Measurements from ENCODE around the gene NAALADL2.

Gene NAALADL2

GRCh38 chr3:175619369-175619768 lies 760.2 kb downstream of the NAALADL2 start:
- DNase-seq = no peak

DNA sequence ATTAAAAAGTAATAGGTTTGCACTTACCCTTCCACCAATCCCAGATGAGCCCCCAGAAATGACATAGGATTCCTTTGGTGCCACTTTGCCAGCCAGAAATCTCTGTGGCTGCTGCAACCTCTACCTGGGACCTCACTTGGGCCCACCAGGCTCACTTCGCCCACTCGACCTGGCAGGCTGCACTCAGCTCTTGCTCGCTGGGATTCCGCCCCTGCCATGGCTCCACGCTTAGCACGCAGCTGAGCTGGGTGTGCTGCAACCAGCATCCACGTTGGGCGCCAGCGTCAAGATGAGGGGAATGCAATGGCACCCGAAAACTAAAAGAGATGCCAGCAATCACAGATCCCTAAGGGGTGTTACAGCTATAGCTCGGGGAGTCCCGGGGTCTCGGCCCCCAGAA lies 761.0 kb downstream of the NAALADL2 start:
- no peak for DNase-seq

GRCh38 chr3:175620532-175620931 lies 761.4 kb downstream of the NAALADL2 start:
- no peak for DNase-seq

GRCh38 chr3:175640958-175641357 lies 781.8 kb downstream of the NAALADL2 start:
- DNase-seq = no peak

DNA sequence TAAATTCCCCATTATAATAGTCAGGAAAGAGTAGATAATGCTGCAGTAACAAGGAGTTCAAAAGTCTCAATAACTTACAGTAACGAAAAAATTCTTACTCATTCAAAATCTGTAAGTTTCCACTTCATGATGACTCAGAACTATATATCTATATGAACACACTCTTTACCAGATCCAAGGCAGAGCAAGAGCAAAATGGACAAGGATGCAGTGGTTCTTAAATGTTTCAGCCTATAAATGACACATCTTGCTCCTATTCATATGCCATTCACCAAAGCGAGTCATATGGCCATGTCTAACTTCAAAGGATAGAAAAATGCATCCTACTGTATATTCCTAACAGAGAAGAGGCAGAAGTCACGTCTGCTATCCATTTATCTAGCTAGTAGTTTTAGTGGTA lies 787.7 kb downstream of the NAALADL2 start:
- DNase-seq = no peak

DNA sequence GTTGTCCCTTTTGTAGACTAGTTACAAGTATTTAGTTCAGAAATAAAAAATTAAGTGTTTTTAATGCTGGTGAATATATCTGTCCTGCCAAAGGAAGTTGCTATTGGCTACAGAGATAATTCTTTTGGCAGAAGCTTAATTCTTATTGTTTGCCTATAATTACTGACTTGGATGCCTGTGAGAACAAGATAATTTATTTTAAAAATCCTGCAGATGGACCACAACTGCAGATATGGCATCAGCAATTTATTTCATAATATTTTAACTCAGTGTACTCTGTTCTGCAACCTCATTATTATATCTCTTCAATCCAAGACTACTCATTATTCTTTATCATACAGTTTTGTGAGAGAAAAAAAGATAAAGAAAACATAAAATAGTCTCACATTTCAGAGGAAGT lies 789.8 kb downstream of the NAALADL2 start:
- no peak for DNase-seq

DNA sequence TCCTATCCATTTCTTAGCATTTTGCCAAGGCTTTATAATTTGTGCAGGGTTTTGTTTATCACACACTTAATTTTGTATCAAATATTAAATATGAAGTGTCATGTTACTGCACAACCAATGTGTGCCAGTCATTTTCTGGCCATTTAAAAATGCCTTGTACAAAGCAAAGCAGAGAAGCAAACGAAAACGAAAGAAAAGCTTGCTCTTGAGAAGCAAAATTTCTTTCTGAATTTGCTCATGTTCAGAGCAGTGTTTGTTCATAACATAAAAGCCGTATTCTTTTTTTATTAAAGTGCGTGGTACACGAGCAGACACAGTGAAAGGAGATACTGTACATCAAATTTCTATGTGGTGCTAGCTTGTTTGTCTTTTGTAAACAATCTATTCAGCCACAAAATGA lies 792.6 kb downstream of the NAALADL2 start:
- DNase-seq = peak; percentile 16

GRCh38 chr3:175655351-175655750 lies 796.2 kb downstream of the NAALADL2 start:
- DNase-seq = no peak

DNA sequence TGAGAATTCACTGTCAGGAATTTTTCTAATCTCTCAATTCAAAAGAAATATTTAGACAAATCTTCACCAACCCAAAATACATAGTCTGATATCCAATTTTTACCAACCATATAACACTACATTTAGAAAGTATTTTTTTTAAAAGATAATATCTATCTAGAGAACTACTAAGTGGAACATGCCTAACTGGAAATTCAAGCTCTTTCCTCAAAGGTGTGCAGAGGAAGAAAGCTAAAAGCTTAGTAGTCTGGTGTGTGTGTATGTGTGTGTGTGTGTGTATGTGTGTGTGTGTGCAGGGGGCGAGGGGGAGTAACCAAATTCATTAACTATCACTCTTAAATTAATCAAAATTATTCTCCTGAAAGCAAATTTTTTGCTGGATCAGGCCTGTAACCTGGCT lies 797.3 kb downstream of the NAALADL2 start:
- DNase-seq = no peak

DNA sequence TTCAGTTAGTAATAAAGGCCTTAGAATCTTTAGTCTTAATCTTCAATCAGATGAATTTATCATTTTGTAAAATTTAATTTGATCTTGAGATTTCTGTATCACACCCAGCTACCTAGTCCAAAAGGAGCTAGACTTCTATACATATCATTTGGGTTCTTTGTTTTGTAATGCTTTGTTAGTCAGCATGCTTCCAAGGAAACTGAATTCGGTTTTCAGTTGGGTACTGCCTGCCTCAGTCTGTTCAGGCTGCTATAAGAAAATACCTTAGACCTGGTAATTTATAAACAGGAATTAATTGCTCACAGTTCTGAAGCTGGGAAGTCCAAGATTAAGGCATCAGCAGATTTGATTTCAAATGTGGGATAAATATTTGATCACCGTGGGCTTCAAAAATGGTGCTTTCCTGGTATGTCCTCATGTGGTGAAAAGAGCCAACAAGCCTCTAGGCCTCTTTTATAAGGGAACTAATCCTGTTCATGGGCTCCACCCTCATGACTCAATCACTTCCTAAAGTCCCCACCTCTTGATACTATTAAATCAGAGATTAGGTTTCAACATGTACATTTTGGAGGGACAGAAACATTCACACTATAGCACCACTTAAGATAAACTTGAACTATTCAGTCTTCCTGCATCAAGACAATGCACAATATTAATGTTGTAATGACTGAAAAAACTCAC lies 800.7 kb downstream of the NAALADL2 start:
- DNase-seq = no peak

DNA sequence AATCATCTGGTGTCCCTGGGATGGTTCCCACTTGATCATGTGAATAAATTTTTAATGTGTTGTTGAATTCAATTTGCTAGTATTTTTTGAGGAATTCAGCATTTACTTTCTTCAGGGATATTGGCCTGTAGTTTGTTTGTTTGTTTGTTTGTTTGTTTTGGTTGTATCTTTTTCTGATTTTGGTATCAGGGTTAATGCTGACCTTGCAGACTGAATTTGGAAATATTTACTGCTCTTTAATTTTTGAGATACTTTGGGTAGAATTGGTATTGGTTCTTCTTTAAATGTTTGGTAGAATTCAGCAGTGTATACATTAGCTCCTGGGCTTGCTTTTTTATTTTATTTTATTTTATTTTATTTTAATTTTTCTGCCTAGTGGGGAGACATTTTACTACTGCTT lies 803.7 kb downstream of the NAALADL2 start:
- DNase-seq = no peak

- DNase-seq = no peak
These were observed 805.8 kb downstream of the NAALADL2 start for GRCh38 chr3:175664911-175665310.

GRCh38 chr3:175668300-175668699 lies 809.2 kb downstream of the NAALADL2 start:
- DNase-seq = no peak

GRCh38 chr3:175670557-175670956 lies 811.4 kb downstream of the NAALADL2 start:
- DNase-seq = no peak

- DNase-seq = no peak
These were observed 813.1 kb downstream of the NAALADL2 start for GRCh38 chr3:175672119-175672689.

GRCh38 chr3:175679568-175679967 lies 820.4 kb downstream of the NAALADL2 start:
- no peak for DNase-seq

- no peak for DNase-seq
These were observed 833.1 kb downstream of the NAALADL2 start for GRCh38 chr3:175692256-175692655.

GRCh38 chr3:175695251-175695650 lies 836.1 kb downstream of the NAALADL2 start:
- no peak for DNase-seq

DNA sequence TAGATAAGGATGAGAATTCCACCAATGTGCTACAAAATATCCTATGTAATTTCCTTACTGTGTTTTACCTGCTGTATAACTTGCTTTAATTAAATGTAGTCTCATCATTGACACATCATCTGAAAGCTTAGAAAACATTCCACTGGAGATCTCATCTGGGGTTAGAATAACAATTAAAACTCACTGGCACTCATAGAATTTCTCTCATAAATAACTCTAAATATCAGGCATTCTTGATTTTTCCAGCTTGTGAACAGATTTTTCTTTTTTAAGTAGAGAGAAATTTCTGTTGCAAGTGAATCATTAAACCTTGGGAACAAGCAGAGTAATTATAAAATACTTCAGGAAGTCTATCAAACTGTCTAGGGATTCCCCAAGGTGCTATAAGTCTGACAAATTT lies 843.8 kb downstream of the NAALADL2 start:
- DNase-seq = no peak

DNA sequence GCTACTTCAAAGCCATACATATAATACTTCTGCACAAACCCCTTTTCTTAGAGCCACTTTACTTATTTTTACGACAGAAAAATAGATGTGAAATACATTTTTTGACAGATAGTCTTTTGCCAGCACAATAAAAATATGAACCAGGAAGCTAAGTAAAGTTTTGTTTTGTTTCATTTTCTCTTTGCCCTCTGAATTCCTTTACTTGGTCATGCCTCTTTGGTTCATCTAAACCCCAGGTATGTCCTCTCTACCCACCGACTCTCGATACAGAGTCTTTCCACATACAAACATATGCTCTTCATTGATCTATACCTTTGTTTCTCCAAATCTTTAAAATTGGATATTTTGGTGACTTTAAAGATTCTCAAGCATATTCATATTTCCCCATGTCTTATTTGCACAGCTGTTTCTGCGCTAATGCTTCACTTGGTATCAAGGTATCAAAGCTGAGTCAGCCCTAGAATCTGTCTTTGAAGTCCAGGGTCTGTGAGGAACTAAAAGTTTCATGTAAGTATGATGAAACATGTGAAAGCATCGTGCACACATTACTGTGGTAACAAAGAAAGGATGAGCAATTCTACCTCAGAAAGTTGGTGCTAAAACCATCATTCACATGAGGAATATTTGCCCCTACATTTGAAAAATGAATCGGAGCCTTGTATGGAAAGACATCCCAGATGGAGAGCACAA lies 845.4 kb downstream of the NAALADL2 start:
- DNase-seq = no peak

DNA sequence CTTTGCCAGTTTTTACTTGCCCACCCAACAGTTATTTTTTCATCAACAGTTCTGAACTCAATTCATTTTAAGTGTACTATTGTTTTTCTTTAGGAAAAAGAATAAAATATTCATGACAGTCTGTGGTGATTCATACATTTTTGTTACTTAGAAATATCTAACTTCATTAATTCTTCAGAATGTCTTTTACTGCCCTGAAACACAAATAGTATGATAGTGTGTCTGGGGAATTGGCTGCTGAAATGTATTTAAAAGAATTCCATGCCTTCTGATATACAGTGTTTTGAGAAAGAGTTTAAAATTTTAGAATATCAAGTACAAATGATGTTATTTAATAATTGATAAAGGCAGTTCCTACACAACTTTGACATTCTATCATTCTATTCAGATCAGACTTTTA lies 854.1 kb downstream of the NAALADL2 start:
- no peak for DNase-seq

DNA sequence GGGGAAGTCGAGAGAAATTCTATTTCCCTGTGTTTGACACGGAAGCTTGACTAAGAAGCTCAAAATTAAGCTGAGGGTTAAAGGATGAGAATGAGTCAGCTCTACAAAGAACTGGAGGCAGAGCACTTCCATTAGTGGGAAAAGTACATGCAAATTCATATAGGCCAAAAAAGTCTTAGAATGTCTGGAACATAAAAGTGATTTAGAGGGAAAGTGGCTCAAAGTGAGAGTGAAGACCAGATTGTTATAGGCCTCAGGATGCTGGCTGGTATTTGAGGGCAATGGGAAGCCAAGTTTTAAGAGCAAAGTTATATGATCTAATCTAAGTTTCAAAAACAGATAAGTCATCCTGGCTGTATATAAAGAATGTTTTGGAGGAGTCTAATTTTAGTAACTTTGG lies 857.3 kb downstream of the NAALADL2 start:
- DNase-seq = no peak

DNA sequence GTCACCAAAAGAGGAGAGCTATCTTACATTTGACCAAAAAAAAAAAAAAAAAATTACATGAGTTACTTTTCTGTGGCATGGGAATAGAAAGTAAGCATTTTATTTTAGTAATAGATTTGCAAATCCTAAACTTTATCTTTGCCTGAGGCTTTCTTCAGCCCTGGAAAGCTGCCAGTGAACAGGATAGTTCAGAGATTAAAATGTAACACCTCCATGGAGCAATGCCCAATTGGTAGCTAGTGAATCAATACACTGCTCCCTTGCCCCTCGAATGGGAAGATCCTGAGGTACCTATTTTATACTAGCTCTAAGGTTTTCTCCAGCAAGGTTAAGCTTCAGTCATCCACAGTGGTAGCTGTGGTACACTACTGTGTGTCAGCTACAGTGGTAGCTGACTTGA lies 867.1 kb downstream of the NAALADL2 start:
- DNase-seq = no peak

GRCh38 chr3:175728566-175728965 lies 869.4 kb downstream of the NAALADL2 start:
- no peak for DNase-seq

DNA sequence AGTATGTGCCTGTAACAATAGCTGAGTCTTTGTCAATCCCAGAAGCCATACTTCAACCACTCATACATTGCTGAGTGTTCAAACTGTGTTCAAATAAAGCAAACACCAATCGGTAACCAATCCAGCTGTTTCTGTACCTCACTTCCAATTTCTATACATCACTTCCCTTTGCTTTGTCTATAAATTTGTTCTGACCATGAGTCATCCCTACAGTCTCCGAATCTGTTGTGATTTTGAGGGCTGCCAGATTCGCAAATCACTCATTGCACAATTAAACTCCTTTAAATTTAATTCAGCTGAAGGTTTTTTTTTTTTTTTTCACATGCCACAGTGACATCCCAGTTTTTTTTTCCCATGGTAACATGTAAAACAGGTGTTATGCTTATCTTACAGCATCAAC lies 870.3 kb downstream of the NAALADL2 start:
- DNase-seq = no peak
